NCI-H2107 (cell line): Measurements from ENCODE around the gene TMEM263.
"Not testable (repeated sequence)": the region's sequence is repeated elsewhere in the genome, so short reads cannot be mapped to it uniquely, and the experiment has no call there.

Experiments used
- DNase-seq: peaks from one replicate; lab custom pipeline; 2025; lab: John Stamatoyannopoulos, UW

TMEM263 gene

GRCh38 chr12:106955377-106956047 is at the start of gene TMEM263:
TSS of gene TMEM263 (plus strand) at chr12:106955907. CDS start at chr12:106967117, 11,210 bp downstream.
- peak; percentile 90 for DNase-seq

DNA sequence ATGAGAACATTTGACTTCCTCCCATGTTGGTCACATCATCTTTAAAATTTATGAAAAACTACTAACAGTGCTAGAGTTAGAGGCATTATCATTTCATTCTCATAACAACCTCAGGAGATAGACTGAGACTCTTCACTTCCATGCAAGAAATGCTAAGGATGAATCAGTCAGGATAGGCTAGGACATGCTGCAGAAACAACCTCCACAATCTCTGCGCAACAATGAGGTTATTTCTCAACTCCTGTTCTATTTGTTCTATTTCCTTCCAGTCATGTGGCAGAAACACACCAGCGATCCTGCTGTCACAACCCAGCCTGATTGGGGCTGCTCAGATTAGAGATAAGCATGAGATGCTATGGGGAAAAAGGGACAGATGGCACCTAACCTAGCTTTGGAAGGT is 49.0 kb upstream of the TMEM263 start:
- DNase-seq = no peak

- DNase-seq = no peak
These were observed 48.3 kb upstream of the TMEM263 start for GRCh38 chr12:106907411-106907810.

GRCh38 chr12:106907846-106908245 is 47.9 kb upstream of the TMEM263 start:
- DNase-seq = no peak

- DNase-seq = no peak
These were observed 47.1 kb upstream of the TMEM263 start for GRCh38 chr12:106908561-106908960.

DNA sequence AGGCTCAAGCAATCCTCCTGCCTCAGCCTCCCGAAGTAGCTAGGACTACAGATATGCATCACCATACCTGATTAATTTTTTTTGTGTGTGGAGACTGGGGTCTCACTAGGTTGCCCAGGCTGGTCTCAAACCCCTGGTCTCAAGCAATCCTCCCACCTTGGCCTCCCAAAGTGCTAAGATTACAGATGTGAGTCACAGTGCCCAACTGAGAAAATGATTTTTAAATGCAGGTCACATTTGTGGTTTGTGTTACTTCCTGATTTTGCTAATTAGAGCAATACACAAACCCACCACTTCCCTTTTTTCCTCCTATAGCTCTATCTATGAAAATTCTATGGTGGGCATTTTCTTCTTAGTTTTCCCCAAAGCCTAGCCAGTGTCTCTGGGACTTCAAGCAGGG is 45.5 kb upstream of the TMEM263 start:
- DNase-seq = no peak

DNA sequence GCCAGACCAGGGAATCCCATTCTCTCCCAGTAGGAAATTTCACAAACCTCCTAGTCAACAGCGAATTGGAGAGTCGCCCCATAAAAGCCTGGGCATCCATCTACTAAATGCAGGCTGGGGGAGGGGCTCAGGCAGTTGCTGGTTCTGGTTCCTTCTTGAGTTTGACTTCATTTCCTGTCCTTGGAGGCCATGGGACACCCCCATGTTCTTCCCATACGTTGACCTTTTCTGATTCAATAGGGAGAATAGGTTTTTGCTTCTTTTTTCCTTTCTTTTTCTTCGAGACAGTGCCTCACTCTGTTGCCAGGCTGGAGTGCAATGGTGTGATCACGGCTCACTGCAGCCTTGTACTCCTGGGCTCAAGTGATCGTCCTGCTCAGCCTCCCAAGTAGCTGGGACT is 44.1 kb upstream of the TMEM263 start:
- DNase-seq = no peak

DNA sequence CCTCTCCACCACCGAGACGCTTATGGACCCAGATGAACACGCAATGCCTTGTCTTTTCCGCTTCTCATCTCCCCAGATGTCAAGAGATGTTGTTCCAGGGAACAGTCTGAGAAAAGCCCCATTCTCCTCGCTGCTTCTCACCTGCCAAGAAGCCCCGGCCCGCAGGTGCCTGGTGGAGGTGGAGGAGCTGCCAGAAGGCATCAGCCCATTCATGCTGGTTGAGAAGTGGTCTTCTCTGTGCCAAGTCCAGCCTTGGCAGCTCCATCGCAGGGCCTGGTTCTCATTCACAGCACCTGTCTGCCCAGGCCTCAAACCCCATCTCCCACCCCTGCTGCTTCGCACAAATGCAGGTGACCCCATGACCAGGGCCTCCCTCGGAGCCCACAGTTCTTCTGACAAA is 42.3 kb upstream of the TMEM263 start:
- DNase-seq = no peak

- no peak for DNase-seq
These were observed 40.7 kb upstream of the TMEM263 start for GRCh38 chr12:106914796-106915634.

- DNase-seq = no peak
These were observed 40.1 kb upstream of the TMEM263 start for GRCh38 chr12:106915635-106916026.

GRCh38 chr12:106917503-106917902 is 38.2 kb upstream of the TMEM263 start:
- DNase-seq = no peak

DNA sequence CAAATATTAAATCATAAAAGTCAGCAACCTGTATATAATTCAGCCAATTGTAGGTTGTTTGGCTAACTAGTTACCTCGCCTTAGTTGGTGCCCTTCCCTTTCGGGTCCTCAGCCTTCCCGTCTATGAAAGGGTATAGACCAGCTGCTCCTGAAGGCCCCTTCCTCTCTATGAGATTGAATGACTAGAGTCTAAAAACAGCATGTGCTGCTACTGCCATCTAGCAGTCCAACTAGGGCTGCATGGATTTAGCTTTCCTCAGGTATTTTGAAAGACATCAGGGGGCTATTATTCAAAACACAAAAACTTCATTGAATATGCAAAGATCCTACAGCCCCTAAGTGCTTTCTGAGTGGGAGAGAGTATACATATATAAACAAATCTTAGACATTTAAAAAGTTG is 37.0 kb upstream of the TMEM263 start:
- no peak for DNase-seq

- DNase-seq = no peak
These were observed 35.7 kb upstream of the TMEM263 start for GRCh38 chr12:106919910-106920544.

- DNase-seq = not testable (repeated sequence)
These were observed 33.7 kb upstream of the TMEM263 start for GRCh38 chr12:106921976-106922375.

GRCh38 chr12:106923594-106923993 is 32.1 kb upstream of the TMEM263 start:
- DNase-seq = not testable (repeated sequence)

GRCh38 chr12:106924268-106924861 is 31.3 kb upstream of the TMEM263 start:
- DNase-seq = no peak

DNA sequence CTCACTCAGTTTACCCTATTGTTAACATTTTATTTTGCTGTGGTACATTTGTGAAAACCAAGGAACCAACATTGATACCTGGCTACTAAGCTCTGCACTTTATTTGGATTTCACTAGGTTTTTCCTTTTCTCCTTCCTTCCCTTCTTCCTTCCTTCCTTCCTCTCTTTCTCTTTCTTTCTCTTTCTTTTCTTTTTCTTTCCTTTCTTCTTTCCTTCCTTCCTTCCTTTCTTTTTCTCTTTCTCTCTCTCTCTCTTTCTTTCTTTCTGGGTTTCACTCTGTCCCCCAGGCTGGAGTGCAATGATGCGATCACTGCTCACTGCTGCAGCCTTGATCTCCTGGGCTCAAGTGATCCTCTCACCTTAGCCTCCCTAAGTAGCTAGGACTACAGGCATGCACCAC is 29.1 kb upstream of the TMEM263 start:
- no peak for DNase-seq

DNA sequence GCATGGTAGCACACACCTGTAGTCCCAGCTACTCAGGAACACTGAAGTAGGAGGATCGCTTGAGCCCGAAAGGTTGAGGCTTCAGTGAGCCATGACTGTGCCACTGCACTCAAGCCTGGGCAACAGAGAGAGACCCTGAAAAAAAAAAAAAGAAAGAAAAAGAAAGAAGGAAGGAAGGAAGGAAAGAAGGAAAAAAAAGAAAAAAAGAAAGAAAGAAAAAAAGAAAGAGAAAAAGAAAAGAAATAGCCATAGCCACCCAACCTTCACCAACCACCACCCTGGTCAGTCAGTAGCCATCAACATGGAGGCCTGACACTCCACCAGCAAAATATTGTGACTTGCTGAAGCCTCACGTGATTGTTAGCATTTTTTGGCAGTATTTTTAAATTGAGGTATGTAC is 21.4 kb upstream of the TMEM263 start:
- no peak for DNase-seq

- no peak for DNase-seq
These were observed 14.1 kb upstream of the TMEM263 start for GRCh38 chr12:106941481-106942156.

DNA sequence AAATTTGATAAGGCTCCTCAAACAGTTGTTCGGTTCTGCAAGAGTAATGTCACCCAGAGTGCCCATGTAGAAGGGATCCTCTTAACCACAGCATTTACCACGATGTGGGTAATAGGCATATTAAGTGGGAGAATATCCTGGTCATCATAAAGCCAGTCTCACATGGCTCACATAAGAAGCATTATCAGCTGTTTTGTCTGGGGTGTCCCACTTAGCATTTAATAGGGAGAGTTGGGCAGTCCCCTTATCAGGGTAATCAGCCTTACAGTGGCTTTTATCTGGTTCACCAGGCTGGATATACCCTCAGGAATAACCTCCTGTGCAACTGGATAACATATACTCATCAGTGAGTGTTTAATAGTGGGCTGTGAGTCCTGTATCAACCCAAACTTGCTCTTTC is 12.9 kb upstream of the TMEM263 start:
- DNase-seq = no peak

DNA sequence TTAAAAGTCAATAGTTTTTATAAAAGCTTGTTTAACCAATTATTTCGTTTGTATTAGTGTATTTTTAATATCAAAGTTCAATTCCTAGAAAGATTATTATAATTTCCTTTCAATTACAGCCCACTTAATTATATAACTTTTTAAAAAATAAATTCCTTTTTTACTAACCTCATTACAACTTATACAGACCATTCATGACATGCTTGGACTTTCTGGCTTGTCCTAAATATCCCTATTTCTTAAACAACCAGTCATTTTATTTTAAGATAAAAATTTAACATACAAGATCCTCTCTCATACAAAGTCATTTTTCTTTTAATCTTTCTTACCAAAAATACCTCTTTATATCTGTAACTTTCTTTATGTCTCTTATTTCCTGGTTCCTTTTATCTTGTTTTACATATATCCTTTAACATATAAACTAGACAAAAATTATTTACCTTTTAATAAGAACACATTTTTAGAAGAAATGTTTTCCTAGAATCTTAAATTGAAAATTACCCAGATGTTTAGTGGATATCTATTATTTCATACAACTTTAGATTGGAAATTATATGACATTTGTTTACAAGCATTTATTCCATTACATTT is 10.4 kb upstream of the TMEM263 start:
- no peak for DNase-seq

DNA sequence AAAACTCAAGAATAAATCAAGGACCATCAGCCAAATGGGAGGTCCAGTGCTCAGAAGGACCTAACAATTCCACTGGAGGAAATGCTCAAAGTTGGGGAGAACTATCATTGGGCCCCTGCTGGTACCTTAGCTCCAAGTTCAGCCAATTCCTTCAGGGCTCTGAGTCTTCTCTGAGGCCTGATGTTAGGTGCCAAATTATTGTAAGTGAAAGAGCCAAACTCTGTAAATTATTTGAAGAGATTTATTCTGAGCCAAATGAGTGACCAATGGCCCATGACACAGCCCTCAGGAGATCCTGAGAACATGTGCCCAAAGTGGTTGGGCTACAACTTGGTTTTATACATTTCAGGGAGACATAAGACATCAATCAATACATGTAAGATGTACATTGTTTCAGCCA is 8.2 kb upstream of the TMEM263 start:
- no peak for DNase-seq
